HepG2 (cell line): ENCODE measurements around the gene NAPSA. TPM values are rescaled to one million over a fixed set of nuclear protein-coding genes. Genes with fewer than 3 reads are reported as not detected.

Experiments used
- ATAC-seq: fragments of 200-7000 bp; cut with Tn5 transposase; 3 replicates; pipeline ENCODE4 v1.9.1; 2020; ENCODE audit warnings: mild to moderate bottlenecking, moderate library complexity
- BruUV-seq: library from RNA; stranded (reverse); fragments of 400-500 nt; replicated peaks from 2 replicates; lab custom pipeline; 2021; lab: Mats Ljungman, UMichigan
- CTCF ChIA-PET: fragments of 300-600 bp; formaldehyde crosslinking; extraction: SDS; loops from one replicate; lab custom pipeline; 2021; ENCODE audit warnings: low total read pairs, inconsistent platforms, low intra/inter-chr PET ratio; lab: Yijun Ruan, JAX
- POLR2A ChIA-PET: fragments of 350-600 bp; sonication (Branson Sonifier 250); formaldehyde crosslinking; loops from one replicate; lab custom pipeline; 2020; ENCODE audit warnings: antibody characterized with exemption, inconsistent platforms; lab: Yijun Ruan, JAX
- DNase-seq: peaks from one replicate; pipeline ENCODE4 v3.0.0-alpha.2; 2015; ENCODE audit warnings: low spot score
- FAIRE-seq: peaks from 3 replicates; lab custom pipeline; 2011; peaks lifted over from hg19 to GRCh38; lab: Jason Lieb, UNC
- H2AFZ ChIP-seq: one replicate; pipeline ENCODE4 v1.6.1; 2011; ENCODE audit warnings: low read length, inconsistent platforms
- H3K27ac ChIP-seq: fragments of 300-600 bp; 3 replicates; pipeline ENCODE4 v1.8.0; 2011; ENCODE audit warnings: mixed run types, mild to moderate bottlenecking, mixed read lengths, low read length, inconsistent platforms; ENCODE audit not compliant: insufficient read depth; ENCODE audit errors: extremely low read length
- H3K27me3 ChIP-seq, 2 experiments: fragments of 200-600 bp in 1 of 2; 2 replicates in 1 of 2; 3 replicates in 1 of 2; pipeline versions ENCODE4 v1.6.0 to v1.8.0; 2011; ENCODE audit warnings: low read length in 2 of 2, mild to moderate bottlenecking in 2 of 2, moderate library complexity in 2 of 2, inconsistent platforms in 1 of 2; ENCODE audit not compliant: insufficient read depth in 2 of 2, control insufficient read depth in 1 of 2
- H3K36me3 ChIP-seq, 2 experiments: fragments of 200-600 bp in 1 of 2; replicated peaks in 1 of 2; 2 replicates in 1 of 2; 3 replicates in 1 of 2; pipeline versions ENCODE4 v1.5.1 to v1.8.0; 2011; ENCODE audit warnings: low read length in 2 of 2, inconsistent platforms in 1 of 2; ENCODE audit not compliant: insufficient read depth in 2 of 2, control insufficient read depth in 1 of 2
- H3K4me1 ChIP-seq: 2 replicates; pipeline ENCODE4 v1.5.1; 2012; ENCODE audit warnings: low read length, inconsistent platforms; ENCODE audit not compliant: insufficient read depth
- H3K4me2 ChIP-seq: 2 replicates; pipeline ENCODE4 v1.6.0; 2011; ENCODE audit warnings: low read depth, low read length, inconsistent platforms
- H3K4me3 ChIP-seq, 3 experiments: fragments of 200-600 bp in 1 of 3; sonication (generic), shearing (Covaris generic) in 1 of 3; replicated peaks in 1 of 3; 2 replicates each; pipeline ENCODE4 v1.5.1; 2011 to 2016; ENCODE audit warnings: low read length in 3 of 3, inconsistent platforms in 2 of 3, low read depth in 2 of 3, mild to moderate bottlenecking in 2 of 3, control low read depth in 1 of 3, mixed read lengths in 1 of 3; ENCODE audit not compliant: insufficient read depth in 1 of 3
- H3K79me2 ChIP-seq: one replicate; pipeline ENCODE4 v1.6.1; 2011; ENCODE audit warnings: low read length, inconsistent platforms; ENCODE audit not compliant: insufficient read depth
- H3K9ac ChIP-seq: 2 replicates; pipeline ENCODE4 v1.6.0; 2011; ENCODE audit warnings: mild to moderate bottlenecking, low read depth, low read length, inconsistent platforms; ENCODE audit not compliant: insufficient read depth
- H3K9me3 ChIP-seq: 2 replicates; pipeline ENCODE4 v1.5.1; 2012; ENCODE audit warnings: mild to moderate bottlenecking, low read length
- H4K20me1 ChIP-seq: 2 replicates; pipeline ENCODE4 v1.6.0; 2011; ENCODE audit warnings: inconsistent platforms, mild to moderate bottlenecking, low read length, moderate library complexity; ENCODE audit not compliant: insufficient read depth
- CHD2 ChIP-seq: IDR thresholded peaks from 2 replicates; pipeline ENCODE4 v1.6.1; 2011; ENCODE audit warnings: low read depth, low read length, improper control_type of control experiment
- FOXK1 ChIP-seq: sonication (generic); formaldehyde crosslinking; IDR thresholded peaks from 2 replicates; pipeline ENCODE4 v1.4.0; 2020; ENCODE audit warnings: low read depth, missing genetic modification reagents, borderline replicate concordance
- KDM4B ChIP-seq: sonication (generic); formaldehyde crosslinking; IDR thresholded peaks from 2 replicates; pipeline ENCODE4 v1.4.0; 2020; ENCODE audit warnings: missing genetic modification reagents
- KLF6 ChIP-seq: IDR thresholded peaks from 2 replicates; pipeline ENCODE4 v1.8.0; 2016; ENCODE audit warnings: missing biosample characterization, missing genetic modification reagents
- NCOA2 ChIP-seq: sonication (generic); formaldehyde crosslinking; IDR thresholded peaks from 2 replicates; pipeline ENCODE4 v1.8.0; 2022; ENCODE audit warnings: inconsistent platforms
- NR3C1 ChIP-seq: sonication (generic); formaldehyde crosslinking; IDR thresholded peaks from 2 replicates; pipeline ENCODE4 v1.4.0; 2020; ENCODE audit warnings: missing genetic modification reagents
- ZNF33B ChIP-seq: sonication (generic); formaldehyde crosslinking; IDR thresholded peaks from 2 replicates; pipeline ENCODE4 v1.5.1; 2020; ENCODE audit warnings: mild to moderate bottlenecking, missing genetic modification reagents
- ZNF350 ChIP-seq: sonication (generic); formaldehyde crosslinking; IDR thresholded peaks from 2 replicates; pipeline ENCODE4 v1.4.0; 2020; ENCODE audit warnings: mild to moderate bottlenecking, low read depth, missing genetic modification reagents, borderline replicate concordance
- ZNF496 ChIP-seq: sonication (generic); formaldehyde crosslinking; IDR thresholded peaks from 2 replicates; pipeline ENCODE4 v1.8.1; 2023; ENCODE audit warnings: mild to moderate bottlenecking, moderate library complexity, missing genetic modification reagents; ENCODE audit not compliant: insufficient replicate concordance
- ZNF530 ChIP-seq: sonication (generic); formaldehyde crosslinking; IDR thresholded peaks from 2 replicates; pipeline ENCODE4 v1.5.0; 2020; ENCODE audit warnings: low read depth, mild to moderate bottlenecking, missing genetic modification reagents
- ZSCAN31 ChIP-seq: sonication (generic); formaldehyde crosslinking; IDR thresholded peaks from 2 replicates; pipeline ENCODE4 v1.5.0; 2020; ENCODE audit warnings: low read depth, mild to moderate bottlenecking, missing genetic modification reagents
- WGBS: methylation state at CpG from one replicate; pipeline ENCODE4 v1.1.6; 2017; ENCODE audit warnings: low lambda C conversion rate; 5-methylcytosine and 5-hydroxymethylcytosine counted together
- in situ Hi-C: cut with HindIII; loops from 2 replicates; pipeline ENCODE4 v1.10.0; 2017; ENCODE audit warnings: low pct_unique_long_range_greater_than_20kb; ENCODE audit not compliant: extremely low pct_ligation_motif_present
- intact Hi-C: fragments of 100-400 bp; cut with micrococcal nuclease; formaldehyde crosslinking; loops from one replicate; pipeline ENCODE4 v1.10.0; 2022; ENCODE audit not compliant: unreplicated experiment
- polyA plus RNA-seq, 8 experiments: library from polyadenylated mRNA; depleted of rRNA in 3 of 8; stranded (reverse) in 7 of 8; unstranded in 1 of 8; fragments of >200 nt; fragmentation: Illumina TruSeq in 4 of 8; extraction: Trizol in 4 of 8; gene quantifications; 2 replicates each; pipeline versions ENCODE4 v1.2.1 to v1.2.3, GENCODE V29; 2011 to 2016; ENCODE audit warnings: low read depth in 4 of 8, missing spikeins in 1 of 8, mixed read lengths in 1 of 8; ENCODE audit not compliant: insufficient read depth in 1 of 8
- total RNA-seq, 5 experiments: library from RNA; depleted of rRNA; stranded (reverse); fragments of >200 nt; fragmentation: Illumina TruSeq; extraction: Trizol; gene quantifications; 2 replicates each; pipeline ENCODE4 v1.2.3, GENCODE V29; 2016; ENCODE audit warnings: low read depth in 1 of 5
- TF ChIP-seq, protein P1 (sequence below): sonication (generic); formaldehyde crosslinking; IDR thresholded peaks from 2 replicates; pipeline ENCODE4 v1.4.0; 2020; ENCODE audit warnings: low read depth, mild to moderate bottlenecking, missing genetic modification reagents
- TF ChIP-seq, protein P2 (sequence below): IDR thresholded peaks from 2 replicates; pipeline ENCODE4 v1.6.1; 2016; ENCODE audit warnings: low read depth, missing genetic modification reagents, missing compliant biosample characterization
- TF ChIP-seq, protein P3 (sequence below): sonication (generic); formaldehyde crosslinking; IDR thresholded peaks from 2 replicates; pipeline ENCODE4 v1.8.0; 2023; ENCODE audit warnings: mild to moderate bottlenecking, missing genetic modification reagents
- TF ChIP-seq, protein P4 (sequence below), 2 experiments: fragments of 450-650 bp in 1 of 2; sonication (generic) in 1 of 2; formaldehyde crosslinking; IDR thresholded peaks; 2 replicates each; pipeline versions ENCODE4 v1.5.0 to v1.8.0; 2020 to 2022; ENCODE audit warnings: mild to moderate bottlenecking in 1 of 2, missing genetic modification reagents in 1 of 2
- TF ChIP-seq, protein P5 (sequence below): IDR thresholded peaks from 2 replicates; pipeline ENCODE4 v1.6.1; 2016; ENCODE audit warnings: control low read depth

Gene NAPSA
- total and polyA plus RNA-seq, 2 of the 13 experiments (the other 11 are each of a cell fraction or from before 2014, with no cell fraction given): not detected

DNA sequence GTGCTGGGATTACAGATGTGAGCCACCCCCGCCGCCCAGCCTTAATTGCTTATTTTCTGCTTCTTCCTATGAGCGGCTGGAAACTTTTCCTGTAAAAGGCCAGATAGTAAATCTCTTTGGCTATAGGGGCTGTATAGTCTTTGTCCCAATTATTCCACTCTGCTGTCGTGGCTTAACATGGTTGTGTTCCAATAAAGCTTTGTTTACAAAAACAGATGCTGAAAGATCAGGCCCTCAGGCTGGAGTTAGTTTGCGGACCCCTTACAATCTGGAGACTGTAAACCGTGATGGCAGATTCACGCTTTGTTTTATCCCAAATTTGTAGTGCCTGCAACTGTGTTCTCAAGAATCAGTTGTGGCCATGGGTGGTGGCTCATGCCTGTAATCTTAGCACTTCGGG, 47.0 kb downstream of the NAPSA start:
- intact Hi-C loops: no loop called here
- TF ChIP-seq, protein P1, sequence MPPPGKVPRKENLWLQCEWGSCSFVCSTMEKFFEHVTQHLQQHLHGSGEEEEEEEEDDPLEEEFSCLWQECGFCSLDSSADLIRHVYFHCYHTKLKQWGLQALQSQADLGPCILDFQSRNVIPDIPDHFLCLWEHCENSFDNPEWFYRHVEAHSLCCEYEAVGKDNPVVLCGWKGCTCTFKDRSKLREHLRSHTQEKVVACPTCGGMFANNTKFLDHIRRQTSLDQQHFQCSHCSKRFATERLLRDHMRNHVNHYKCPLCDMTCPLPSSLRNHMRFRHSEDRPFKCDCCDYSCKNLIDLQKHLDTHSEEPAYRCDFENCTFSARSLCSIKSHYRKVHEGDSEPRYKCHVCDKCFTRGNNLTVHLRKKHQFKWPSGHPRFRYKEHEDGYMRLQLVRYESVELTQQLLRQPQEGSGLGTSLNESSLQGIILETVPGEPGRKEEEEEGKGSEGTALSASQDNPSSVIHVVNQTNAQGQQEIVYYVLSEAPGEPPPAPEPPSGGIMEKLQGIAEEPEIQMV: no peak
- TF ChIP-seq KLF6 (no peak), NCOA2 (CRISPR knock-in tag) (no peak), NR3C1 (CRISPR knock-in tag) (no peak), ZNF496 (CRISPR knock-in tag) (no peak), ZNF33B (CRISPR knock-in tag) (no peak), ZSCAN31 (CRISPR knock-in tag) (no peak), FOXK1 (no peak), ZNF530 (CRISPR knock-in tag) (no peak), ZNF350 (no peak), CHD2 (no peak), KDM4B (CRISPR knock-in tag) (no peak)
- TF ChIP-seq, protein P2, sequence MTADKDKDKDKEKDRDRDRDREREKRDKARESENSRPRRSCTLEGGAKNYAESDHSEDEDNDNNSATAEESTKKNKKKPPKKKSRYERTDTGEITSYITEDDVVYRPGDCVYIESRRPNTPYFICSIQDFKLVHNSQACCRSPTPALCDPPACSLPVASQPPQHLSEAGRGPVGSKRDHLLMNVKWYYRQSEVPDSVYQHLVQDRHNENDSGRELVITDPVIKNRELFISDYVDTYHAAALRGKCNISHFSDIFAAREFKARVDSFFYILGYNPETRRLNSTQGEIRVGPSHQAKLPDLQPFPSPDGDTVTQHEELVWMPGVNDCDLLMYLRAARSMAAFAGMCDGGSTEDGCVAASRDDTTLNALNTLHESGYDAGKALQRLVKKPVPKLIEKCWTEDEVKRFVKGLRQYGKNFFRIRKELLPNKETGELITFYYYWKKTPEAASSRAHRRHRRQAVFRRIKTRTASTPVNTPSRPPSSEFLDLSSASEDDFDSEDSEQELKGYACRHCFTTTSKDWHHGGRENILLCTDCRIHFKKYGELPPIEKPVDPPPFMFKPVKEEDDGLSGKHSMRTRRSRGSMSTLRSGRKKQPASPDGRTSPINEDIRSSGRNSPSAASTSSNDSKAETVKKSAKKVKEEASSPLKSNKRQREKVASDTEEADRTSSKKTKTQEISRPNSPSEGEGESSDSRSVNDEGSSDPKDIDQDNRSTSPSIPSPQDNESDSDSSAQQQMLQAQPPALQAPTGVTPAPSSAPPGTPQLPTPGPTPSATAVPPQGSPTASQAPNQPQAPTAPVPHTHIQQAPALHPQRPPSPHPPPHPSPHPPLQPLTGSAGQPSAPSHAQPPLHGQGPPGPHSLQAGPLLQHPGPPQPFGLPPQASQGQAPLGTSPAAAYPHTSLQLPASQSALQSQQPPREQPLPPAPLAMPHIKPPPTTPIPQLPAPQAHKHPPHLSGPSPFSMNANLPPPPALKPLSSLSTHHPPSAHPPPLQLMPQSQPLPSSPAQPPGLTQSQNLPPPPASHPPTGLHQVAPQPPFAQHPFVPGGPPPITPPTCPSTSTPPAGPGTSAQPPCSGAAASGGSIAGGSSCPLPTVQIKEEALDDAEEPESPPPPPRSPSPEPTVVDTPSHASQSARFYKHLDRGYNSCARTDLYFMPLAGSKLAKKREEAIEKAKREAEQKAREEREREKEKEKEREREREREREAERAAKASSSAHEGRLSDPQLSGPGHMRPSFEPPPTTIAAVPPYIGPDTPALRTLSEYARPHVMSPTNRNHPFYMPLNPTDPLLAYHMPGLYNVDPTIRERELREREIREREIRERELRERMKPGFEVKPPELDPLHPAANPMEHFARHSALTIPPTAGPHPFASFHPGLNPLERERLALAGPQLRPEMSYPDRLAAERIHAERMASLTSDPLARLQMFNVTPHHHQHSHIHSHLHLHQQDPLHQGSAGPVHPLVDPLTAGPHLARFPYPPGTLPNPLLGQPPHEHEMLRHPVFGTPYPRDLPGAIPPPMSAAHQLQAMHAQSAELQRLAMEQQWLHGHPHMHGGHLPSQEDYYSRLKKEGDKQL: no peak
- TF ChIP-seq, protein P3, sequence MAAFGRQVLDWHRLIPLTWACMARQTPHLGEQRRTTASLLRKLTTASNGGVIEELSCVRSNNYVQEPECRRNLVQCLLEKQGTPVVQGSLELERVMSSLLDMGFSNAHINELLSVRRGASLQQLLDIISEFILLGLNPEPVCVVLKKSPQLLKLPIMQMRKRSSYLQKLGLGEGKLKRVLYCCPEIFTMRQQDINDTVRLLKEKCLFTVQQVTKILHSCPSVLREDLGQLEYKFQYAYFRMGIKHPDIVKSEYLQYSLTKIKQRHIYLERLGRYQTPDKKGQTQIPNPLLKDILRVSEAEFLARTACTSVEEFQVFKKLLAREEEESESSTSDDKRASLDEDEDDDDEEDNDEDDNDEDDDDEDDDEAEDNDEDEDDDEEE: no peak
- TF ChIP-seq, protein P4, sequence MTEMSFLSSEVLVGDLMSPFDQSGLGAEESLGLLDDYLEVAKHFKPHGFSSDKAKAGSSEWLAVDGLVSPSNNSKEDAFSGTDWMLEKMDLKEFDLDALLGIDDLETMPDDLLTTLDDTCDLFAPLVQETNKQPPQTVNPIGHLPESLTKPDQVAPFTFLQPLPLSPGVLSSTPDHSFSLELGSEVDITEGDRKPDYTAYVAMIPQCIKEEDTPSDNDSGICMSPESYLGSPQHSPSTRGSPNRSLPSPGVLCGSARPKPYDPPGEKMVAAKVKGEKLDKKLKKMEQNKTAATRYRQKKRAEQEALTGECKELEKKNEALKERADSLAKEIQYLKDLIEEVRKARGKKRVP (CRISPR knock-in tag; IDR thresholded peaks at IDR 0.05): no peak
- TF ChIP-seq, protein P5, sequence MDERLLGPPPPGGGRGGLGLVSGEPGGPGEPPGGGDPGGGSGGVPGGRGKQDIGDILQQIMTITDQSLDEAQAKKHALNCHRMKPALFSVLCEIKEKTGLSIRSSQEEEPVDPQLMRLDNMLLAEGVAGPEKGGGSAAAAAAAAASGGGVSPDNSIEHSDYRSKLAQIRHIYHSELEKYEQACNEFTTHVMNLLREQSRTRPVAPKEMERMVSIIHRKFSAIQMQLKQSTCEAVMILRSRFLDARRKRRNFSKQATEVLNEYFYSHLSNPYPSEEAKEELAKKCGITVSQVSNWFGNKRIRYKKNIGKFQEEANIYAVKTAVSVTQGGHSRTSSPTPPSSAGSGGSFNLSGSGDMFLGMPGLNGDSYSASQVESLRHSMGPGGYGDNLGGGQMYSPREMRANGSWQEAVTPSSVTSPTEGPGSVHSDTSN: no peak

More for the DNA sequence above, 47.0 kb downstream of the NAPSA start:
- H2AFZ ChIP-seq: no peak overlapping the region
- FAIRE-seq (no peak), ATAC-seq (no peak), DNase-seq (no peak)
- H3K36me3 ChIP-seq: peaks cover 0 to under 1% of the 10 kb centered on the region in 2 experiments; a peak in 3 of 5 replicates
- in situ Hi-C loops: no loop called here
- no peaks in the 10 kb centered on the region for H3K27me3 ChIP-seq
- BruUV-seq: no TSS peak
- ChIA-PET CTCF (no interaction called here), POLR2A (no interaction called here)
- no peaks in the 10 kb centered on the region for H4K20me1 ChIP-seq
- H3K27ac ChIP-seq: no peak overlapping the region
- H3K79me2 ChIP-seq: no peaks in the 10 kb centered on the region
- peaks cover 5% of the 10 kb centered on the region for H3K4me1 ChIP-seq
- no peaks in the 10 kb centered on the region for H3K9me3 ChIP-seq
- no peak overlapping the region for H3K9ac ChIP-seq
- H3K4me2 ChIP-seq: no peak overlapping the region
- WGBS: 95% methylated on average over 8 of the region's 8 CpGs
- H3K4me3 ChIP-seq: no peak overlapping the region
